NCI-H2227 treated with DMSO at 0.1 percent for 48 hours (cell line): ENCODE data around the gene OSBPL5.
A peak's percentile ranks its signal among the peaks of the same experiment; 100 is the strongest.

ENCODE experiments used
- DNase-seq: peaks from one replicate; lab custom pipeline; 2025; lab: John Stamatoyannopoulos, UW

Gene OSBPL5

DNA sequence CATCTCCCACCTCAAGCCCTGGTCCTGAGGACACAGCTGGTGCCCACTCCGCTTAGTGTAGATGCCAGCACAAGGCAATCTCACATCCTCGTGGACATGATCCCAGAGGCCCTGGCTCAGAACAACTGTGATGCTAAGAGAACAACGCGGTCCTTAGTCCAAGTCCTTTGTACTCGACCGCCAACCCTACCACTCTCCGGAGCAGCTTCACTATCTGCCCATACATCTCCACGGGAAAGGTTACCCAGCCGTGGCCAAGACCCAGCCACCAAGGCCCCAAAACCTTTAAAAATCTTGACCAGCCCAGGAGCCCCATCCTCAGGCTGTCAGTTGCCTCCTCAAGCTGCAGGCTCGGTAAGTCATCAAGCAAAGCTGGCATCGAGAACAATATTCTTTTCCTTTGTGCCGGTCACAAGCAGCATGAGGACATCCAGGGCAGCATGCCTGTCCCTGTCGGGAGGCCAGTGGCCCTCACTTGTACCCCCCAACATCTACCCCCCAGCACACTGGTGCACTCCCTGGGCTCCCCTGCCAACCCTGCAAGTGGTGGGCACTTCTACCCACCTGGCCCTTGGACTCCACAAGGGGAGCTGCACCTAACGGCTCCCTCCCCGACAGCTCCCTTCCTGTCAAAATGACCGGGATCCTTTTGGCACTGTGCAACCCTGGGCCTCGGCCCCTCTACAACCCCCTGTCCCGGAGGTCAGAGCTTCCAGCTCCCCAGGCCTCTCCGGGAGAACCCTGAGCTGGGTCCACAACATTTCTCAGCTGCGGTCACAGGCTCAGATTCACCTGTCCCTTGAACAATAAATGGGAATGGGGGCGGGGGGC lies 2.5 kb downstream of the OSBPL5 start:
- no peak for DNase-seq

DNA sequence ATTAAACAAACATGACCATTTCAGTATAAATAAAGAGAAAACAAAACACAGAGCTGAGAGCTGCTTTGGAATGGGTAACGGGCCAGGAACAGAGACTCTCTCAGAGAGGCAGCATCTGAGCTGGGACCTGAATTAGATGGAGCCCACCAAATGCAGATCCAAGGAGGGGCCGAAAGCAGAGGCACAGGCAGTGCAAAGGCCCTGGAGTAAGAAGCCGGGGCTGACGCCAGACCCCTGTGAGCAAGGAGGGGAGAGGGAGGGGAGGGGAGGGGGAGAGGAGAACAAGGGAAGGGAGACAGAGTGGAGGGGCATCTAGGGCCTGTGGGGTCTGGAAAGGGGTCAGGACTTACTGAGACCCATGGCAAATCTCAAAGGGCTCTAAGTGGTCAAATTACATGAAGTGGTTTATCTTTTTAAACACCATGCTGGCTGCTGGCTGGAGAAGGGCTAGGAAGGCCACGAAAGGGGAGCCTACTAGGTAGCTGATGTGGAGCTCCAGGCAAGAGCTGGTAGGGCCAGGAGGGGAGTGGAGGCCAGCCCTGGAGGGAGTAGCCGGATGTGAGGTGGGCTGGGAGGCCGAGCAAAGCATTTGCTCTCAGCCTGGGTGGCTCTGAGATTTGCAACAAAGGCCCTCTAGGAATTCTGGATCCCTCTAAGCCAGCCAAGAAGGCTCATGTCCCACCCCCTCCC lies 3.2 kb downstream of the OSBPL5 start:
- DNase-seq = no peak

DNA sequence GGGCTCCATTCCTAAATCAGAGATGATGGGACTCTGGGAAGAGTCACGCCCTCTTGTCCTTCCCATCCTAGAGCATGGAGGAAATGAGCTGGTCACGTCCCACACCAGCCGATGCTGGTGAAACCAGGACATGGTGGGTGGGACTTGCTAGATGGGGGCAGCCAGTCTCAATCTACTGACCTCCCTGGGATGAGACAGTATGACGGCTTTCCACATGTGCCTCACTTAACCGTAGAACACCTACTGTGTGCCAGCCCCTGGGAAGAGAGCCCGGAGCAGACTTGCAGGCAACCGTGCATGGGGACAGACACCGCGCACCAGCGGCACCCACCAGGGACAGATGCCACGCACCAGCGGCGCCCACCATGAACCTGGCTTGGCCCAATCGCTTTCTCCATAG lies 3.8 kb downstream of the OSBPL5 start:
- no peak for DNase-seq

DNA sequence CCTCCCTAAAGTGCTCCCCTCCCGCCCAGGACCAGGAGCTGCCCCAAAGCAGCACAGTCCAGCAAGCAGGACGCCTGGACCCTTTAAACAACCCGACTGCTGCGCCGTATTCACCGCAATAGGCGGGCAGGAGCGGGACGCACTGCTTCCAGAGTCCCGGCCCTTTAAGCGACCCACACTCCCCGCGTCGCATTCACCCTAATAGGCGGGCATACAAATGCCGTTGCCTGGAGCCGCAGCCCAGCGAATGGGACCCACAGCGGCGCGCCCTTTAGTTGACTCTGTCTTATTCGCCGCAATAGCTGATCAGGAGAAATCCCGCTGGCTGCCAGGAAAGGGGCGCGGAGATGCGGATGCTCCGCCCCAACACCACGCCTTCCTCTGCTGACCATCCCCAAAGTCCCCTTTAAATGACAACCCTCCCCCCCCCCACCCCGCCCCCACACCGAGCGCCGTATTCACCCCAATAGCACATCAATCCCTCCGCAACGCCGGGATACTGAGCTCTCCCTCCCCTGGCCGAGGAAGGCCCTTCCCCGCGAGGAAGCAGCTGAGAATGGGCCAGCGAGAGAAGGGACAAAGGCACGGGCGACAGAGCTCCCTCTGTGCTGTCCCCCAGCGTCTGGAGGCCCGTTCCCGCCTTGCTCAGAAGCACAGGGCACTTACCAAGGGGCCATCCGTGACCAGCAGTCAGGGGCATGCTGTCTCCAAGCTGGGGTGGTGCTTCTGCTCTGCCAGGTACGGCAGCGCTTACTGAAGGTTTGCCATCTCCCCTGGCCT lies 4.7 kb downstream of the OSBPL5 start:
- peak; percentile 96 for DNase-seq

DNA sequence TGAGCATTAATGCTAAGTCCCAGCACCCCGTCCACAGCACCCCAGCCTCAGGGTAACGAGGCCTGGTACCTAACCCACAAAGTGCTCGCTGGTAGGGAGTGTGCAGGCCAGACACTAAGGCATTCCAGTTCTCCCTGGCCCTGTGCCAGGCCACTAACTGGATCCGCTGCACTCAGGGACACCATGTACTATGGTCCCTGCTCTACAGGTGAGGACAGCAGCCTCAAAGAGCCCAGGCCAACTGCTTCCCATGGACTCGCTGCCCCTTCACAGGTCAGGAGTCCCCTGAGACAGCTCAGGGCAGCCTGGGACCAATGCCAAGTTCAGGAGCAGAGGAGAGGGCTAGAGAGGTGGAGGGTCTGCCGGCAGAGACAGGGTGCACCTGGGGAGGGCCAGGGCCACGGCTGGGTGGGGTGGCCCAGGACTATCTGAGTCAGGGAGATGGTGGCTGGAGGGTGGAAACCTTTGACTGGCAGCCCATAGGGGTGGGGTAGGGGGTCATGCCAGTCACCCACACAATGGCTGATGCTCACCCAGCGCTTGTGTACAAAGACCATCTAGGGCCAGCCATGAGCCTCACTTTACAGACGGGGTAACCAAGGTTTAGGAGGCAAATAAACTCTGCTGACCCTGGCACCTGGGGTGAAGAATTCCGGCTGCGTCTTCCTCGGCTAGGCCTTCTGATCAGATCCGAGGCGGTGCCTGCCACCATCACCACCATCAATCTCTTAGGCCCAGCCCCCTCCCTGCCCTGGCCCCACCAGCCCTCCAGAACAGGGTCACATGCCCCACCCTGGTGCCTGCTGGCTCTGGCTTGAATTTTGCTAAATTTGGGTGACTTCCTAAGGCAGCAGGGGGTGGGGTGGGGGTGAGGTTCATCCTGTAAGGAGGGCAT lies 5.6 kb downstream of the OSBPL5 start:
- DNase-seq = no peak

DNA sequence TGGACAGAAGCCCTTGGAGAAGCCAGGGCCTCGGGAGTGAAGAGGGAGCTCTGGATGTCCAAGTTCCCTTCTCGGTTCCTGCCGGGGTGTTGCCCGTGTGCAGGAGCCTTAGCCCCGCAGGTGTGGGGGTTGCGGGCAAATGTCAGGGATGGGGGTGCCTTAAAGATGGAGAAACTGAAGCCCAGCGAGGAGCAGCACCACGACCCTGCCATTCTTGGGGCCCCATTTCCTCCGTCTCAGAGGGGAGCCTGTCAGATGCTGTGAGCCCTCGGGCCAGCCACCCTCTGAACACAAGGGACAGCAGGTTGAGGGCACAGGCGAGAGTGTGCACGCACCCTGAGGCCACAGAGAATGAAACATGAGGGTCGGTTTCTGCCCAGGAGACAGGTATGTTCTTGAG lies 6.3 kb downstream of the OSBPL5 start:
- DNase-seq = no peak

DNA sequence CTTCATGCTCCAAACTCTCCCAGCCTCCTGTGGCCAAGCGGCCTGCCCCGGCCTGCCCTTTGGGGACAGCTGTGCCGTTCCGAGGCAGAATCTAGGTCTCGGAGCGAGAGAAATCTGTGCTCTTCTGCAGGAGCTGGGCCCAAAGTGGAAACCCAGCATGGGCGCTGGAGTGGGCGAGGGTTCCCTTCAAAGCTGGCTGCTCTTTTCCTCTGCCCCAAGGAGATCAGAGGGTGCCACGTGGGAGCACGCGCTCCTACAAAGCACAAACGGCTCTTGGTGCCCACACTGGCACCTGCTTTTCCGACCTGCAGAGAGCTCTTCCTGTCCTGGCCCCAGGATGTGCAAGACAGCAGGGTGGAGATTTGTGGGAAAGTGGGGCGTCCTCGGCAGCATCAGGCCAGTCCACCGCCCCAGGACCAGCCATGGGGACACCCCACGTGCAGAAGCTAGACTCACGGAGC lies 6.9 kb downstream of the OSBPL5 start:
- DNase-seq = no peak

DNA sequence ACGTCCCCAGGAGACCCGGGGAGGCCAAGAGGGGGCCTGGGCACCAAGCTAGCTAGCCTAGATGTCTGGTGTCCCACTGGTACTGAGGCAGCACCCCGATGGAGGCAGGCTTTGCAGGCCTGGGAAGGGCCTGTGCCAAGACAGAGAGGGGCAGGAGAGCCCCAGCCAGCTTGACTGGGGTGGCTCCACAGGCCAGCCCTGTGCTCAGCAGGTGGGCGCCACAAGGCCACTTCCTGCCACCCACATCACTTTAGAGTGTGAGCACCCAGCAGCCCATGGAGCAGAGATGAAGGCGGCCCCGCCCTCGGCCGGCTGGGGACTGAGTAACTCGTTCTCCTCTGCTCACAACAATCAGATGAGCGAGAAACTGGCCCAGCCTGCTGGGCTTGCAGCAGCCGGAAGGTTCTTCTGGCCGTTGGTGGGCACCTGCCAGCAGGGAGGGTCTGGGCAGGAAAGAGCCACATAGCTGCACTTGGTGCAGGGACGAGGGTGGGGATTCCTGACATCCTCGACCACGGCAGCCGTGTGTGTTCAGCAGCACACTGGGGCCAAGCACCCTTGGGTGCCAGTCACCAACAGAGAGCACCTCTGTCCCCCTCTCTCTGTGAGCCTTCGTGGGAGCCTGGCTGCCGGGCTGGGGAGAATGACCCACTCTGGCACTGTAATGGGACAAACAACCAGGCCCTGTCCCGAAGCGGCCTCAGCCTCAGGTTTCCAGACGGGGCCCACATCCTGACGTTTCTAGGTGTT lies 7.6 kb downstream of the OSBPL5 start:
- DNase-seq = no peak

DNA sequence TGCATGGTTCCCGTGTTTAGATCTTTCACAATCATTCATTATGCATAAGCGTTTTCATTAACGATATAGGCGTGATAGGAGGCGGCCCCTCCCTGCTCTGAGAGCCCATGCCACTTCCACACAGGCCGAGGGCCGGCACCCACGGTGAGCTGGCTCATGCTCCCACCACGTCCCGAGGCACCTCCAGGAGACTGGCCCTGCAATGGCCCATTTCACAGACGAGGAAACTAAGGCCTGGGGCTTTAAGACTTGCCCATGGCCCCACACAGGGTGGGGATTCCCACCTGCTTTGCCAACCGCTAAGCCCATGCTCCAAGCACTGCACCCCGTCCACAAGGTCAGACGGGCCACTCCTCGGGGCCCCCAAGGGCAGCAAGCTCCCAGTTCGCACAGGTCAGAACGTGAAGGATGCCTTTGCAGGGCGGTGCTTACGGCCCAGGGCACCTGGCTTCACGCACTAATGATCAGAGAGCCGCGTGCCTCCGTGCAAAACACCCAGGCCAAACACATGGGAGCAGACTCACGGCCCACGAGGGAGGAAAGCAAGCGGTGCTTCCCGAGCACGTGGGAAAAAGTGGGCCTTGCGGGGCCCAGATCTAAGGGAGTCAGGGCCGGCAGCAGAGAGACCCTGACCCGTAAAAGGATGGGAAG lies 8.3 kb downstream of the OSBPL5 start:
- no peak for DNase-seq

DNA sequence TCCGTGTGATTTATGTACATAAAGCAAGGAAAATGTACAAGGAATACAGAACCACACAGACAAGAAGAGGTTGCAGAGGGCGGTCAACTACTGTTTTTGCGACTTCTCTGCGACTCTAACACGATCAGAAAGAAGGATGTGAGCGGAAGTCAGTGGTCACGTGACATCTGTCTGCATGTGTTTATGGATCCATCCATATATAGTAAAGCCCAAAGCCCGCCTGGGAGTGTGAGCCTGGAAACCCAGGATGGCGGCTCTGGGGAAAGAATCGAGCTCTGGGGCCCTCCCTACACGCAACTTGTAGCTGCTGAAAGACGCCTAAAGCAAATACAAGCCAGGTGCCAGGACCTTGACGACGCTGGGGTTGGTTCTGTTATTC lies 8.8 kb downstream of the OSBPL5 start:
- DNase-seq = no peak

DNA sequence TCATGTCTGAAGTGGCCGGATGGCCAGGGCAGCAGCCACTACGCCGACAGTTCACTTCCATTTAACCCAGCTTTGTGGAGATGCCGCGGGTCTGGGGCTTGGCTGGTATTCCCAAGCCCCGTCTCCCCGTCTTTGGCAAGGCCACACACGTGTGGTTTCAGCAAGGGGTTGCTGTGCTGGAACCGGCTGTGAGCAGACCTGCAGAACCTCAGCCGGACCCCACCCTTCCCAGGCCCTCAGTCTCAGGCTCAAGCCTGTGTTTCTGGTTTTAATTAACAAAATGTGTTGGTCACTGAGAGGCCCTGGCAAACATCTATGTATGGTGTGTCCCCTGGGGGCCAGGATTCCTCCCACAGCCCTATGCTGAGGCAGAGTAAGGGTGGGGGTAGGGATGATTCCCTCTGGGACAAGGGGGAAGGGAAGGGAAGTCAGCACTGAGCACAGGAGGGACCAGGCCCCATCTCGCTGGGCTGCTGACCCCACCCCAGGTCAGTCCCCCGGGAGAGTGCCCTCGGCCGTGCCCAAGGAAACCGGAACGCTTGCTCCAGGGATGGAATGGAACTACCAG lies 9.3 kb downstream of the OSBPL5 start:
- no peak for DNase-seq

DNA sequence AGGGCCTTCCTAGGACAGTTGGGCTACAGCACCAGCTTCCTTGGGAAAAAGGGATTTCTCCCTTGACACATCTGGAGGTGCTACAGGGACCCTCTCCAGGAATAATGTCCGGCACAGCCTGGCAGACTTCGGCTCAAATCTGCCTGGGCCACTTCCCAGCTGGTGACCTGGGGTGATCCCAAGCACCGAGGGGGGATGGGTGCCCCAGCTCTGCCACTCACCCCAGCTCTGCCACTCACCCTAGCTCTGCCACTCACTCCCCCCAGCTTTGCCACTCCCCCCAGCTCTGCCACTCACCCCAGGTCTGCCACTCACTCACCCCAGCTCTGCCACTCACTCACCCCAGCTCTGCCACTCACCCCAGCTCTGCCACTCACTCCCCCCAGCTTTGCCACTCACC lies 9.9 kb downstream of the OSBPL5 start:
- DNase-seq = no peak

DNA sequence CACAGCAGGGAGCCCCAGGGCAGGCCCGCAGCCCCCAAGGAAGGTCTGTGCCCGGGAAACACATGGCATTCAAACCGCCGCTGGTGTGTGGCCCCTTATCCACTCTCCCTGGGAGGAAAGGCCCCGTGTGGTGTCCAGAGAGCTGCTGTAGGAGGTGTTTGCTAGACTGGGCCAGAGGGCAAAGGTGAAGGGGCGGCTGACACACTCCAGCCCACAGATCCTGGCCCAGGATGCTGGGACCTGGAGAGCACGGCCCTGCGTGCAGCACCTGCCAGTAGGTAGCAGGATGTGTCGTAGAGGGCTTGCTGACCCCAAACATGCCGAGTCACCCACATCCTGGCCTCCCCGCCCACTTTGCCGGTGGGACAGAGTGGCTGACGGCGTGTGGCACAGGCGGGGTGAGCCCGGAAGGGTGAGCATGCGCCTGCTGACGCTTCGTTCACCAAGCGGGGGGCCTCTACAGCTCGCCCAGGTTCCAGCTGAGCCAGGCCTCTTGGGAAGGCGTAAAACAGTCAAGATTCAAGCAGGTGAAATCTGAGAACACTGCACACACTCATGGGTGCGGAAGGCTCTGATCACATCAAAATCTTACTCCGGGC lies 11.0 kb downstream of the OSBPL5 start:
- no peak for DNase-seq

DNA sequence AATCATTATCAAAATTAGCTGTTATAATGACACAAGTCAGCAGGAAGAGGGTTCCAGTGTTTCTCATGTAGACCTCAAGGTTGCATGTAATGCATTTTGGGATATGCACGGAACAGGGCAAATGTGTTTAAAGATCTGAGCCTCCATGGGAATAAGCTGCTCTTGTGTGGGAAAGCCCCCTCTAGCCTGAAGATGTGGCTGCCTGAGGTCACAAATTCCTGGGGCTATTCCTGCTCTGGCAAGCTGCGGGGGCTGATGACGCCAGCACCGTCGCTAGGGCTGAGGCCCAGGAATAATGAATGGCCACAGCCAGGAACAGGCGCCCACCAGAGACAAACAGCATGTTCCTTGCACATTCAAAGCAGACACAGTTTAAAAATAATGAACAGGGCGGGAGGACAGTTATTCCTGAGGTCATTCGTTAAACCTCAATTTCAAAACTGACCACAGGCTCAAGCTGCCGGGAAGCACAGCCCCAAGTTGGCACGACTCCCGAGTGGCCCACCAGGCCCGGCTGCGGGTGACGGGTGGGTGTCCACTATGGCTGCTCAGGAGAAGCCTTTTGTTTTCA lies 11.7 kb downstream of the OSBPL5 start:
- DNase-seq = no peak

DNA sequence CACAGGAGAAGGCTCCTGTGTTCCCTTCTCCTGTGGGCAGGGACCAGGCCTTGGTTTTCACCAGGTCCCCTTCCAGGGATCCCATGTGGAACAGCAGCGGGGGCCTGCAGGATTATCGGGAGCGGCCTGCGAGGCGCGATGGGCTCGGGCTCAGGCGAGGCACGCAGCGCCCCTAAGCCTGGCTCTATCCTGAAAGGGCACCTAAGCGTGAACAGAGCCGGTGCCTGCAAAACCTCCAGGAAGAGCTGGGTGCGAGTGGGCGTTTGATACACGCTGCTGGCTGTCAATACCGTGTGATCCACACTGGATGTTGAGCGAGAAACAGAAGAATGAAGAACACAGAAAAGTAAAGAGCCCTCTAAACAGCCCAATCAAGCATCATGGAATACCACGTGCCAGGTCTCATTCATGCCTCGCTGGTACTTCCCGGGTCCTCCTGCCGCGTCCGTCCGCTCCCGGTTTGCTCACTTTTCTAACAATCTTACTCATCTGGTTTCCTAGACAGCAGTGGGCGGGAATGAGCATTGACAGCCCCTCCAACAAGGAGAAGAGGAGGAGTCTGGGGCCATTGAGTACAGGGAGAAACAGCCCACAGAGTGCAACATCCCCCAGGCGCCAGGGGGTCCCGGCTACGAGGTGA lies 12.5 kb downstream of the OSBPL5 start:
- DNase-seq = no peak

DNA sequence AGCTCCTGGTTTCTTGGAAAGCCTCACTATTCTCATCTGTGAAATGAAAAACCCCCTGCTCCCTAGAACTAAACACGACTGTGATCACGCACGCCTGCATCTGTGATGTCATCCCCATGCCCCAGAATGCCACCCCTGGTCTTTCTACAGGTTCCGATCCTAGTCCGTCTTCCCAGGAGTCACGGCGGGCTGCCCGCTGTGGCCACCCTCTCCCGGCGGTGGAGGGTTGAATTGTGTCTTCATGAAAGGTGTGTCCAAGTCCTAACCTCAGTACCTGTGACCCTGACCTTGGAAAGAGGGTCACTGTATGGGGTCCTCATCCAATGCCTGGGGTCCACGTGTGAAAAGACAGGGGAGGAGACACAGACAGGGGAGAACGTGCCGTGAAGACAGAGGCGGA lies 14.4 kb downstream of the OSBPL5 start:
- no peak for DNase-seq

DNA sequence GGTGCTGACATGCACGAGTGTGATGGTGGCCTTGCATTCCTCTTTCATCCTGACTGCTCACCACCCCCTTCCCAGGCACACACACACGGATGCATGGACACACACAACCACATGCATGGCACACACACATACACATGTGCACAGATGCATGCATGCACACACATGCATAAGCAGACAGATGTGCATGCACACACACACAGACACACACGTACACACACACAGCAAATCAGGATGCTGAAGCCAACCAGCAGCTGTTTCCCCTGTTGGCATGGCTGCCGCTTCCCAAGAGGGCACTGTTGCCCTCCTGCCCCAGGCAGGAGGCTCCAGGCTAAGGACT lies 15.3 kb downstream of the OSBPL5 start:
- DNase-seq = no peak

DNA sequence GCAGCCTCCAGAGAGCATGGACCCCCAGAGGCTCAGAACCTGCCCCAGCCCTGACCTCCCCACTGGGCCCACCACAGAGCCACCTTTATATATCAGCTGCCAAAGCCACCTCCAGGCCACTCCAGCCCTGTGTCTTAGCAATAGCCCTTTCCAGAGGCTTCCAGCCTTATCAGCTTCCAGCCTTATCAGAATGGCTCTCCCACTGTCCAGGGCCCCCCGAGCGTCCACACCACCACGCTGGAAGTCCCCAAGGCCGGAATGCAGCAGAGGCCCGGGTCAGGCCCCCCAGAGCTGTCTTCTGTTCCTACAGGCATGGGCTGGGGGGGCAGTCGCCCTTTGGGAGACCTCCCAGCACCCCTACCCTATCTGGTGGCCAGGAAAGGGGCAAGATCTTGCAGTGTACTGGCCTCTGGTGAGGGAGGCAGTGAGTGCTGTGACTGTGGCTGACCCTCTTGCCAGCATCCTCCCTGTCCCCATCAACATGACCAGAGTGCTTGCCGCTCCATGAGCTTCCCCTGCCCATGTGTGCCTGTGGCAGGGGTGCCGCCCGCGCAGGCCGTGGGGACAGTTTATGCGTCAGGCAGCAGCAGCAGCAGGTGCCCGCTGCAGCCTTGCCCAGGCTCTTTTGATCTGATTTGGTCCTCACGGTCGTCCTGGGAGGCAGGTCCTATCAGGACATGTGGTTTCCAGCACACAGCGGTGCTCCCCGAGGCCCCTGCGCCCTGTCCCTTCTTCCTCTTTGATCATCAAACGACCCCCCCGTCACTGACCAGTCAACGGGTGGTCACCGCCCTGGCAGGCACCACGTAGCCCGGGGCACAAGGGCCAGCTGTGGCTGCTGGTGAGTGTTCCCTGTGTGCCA lies 15.9 kb downstream of the OSBPL5 start:
- DNase-seq = no peak
